Epithelial cell of esophagus (primary cell): ENCODE measurements around the gene PLBD2.

ENCODE experiments used
- DNase-seq: peaks from one replicate; pipeline ENCODE4 v3.0.0; 2010; ENCODE audit warnings: low read depth
- H3K4me3 ChIP-seq: 2 replicates; pipeline ENCODE4 v1.5.1; 2011; ENCODE audit warnings: mild to moderate bottlenecking, low read length, control low read depth
- TF ChIP-seq, protein P1 (sequence below): IDR thresholded peaks from 2 replicates; pipeline ENCODE4 v1.5.1; 2011; ENCODE audit warnings: low read depth, mild to moderate bottlenecking, low read length, control low read depth, inconsistent platforms; ENCODE audit not compliant: insufficient read depth; ENCODE audit errors: missing control alignments

The PLBD2 gene, protein sequence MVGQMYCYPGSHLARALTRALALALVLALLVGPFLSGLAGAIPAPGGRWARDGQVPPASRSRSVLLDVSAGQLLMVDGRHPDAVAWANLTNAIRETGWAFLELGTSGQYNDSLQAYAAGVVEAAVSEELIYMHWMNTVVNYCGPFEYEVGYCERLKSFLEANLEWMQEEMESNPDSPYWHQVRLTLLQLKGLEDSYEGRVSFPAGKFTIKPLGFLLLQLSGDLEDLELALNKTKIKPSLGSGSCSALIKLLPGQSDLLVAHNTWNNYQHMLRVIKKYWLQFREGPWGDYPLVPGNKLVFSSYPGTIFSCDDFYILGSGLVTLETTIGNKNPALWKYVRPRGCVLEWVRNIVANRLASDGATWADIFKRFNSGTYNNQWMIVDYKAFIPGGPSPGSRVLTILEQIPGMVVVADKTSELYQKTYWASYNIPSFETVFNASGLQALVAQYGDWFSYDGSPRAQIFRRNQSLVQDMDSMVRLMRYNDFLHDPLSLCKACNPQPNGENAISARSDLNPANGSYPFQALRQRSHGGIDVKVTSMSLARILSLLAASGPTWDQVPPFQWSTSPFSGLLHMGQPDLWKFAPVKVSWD

DNA sequence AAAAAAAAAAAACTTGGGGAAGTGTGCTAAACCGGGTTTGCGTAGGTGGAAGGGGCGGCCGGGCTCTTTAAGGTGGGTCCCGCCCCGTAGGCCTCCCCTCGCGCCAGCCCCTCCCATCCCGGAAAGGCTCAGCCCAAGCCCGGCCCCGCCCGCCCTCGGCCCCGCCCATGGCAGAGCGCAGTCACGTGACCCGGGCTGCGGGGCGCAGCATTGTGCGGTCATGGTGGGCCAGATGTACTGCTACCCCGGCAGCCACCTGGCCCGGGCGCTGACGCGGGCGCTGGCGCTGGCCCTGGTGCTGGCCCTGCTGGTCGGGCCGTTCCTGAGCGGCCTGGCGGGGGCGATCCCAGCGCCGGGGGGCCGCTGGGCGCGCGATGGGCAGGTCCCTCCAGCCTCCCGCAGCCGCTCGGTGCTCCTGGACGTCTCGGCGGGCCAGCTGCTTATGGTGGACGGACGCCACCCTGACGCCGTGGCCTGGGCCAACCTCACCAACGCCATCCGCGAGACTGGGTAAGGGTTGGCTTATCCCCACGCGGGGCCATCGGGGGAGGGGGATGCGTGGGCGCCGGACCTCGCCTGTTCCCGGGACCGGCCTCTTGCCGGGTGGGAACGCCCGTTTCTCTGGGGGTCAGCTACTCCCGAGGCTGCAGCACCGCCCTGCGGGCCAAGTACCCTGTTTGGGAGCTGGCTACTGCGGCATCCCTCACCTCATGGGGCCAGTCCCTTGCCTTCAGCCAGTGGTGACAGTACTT, at the start of gene PLBD2:
Gene PLBD2 (plus strand): TSS at position 207 of the 752 bp plus-strand sequence. CDS start 14 bp downstream, at position 221.
- peak; percentile 94 for DNase-seq
- H3K4me3 ChIP-seq: peak within 1 kb of the TSS; percentile 75
- TF ChIP-seq, protein P1, sequence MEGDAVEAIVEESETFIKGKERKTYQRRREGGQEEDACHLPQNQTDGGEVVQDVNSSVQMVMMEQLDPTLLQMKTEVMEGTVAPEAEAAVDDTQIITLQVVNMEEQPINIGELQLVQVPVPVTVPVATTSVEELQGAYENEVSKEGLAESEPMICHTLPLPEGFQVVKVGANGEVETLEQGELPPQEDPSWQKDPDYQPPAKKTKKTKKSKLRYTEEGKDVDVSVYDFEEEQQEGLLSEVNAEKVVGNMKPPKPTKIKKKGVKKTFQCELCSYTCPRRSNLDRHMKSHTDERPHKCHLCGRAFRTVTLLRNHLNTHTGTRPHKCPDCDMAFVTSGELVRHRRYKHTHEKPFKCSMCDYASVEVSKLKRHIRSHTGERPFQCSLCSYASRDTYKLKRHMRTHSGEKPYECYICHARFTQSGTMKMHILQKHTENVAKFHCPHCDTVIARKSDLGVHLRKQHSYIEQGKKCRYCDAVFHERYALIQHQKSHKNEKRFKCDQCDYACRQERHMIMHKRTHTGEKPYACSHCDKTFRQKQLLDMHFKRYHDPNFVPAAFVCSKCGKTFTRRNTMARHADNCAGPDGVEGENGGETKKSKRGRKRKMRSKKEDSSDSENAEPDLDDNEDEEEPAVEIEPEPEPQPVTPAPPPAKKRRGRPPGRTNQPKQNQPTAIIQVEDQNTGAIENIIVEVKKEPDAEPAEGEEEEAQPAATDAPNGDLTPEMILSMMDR: no peak

DNA sequence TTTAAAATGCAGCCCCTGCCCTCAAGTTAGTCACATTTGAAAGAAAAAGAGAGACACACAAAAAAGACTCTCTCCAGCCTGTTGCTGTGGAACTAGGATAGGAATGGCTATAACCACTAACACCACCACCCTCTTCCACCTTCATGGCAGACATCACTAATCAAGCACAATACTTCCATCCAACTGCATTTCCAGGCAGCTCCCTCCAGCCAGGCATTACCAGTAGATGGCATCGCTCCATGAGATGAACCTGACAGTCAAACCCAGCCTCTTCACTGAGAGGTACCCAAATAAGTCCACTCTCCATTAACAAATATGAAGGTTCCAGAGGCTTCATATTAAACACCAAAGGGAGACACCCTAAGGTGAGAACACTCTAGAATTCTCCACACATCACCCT, 47.9 kb upstream of the PLBD2 start:
- TF ChIP-seq, protein P1: no peak
- DNase-seq: peak; percentile 32
- no peak overlapping the region for H3K4me3 ChIP-seq

DNA sequence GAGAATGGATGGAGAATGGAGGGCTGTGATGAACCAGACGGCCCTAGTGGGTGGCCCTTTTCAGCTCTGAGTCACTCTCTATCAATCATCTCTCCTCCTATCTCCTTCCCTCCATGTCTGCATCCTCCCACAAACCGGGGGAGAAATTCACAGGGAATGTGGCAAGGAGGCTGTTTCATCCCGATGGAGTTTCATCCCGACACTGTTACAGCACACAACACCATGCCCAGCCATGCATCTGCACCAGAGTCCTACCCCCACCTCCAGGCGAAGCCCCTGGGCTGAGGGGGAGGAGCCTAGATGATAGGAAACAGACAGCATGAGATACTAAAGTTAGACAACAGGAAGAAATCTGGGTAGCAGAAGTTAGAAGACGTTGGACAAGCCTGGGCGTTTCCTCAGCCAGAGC, 44.3 kb upstream of the PLBD2 start:
- no peak overlapping the region for H3K4me3 ChIP-seq
- DNase-seq: no peak

DNA sequence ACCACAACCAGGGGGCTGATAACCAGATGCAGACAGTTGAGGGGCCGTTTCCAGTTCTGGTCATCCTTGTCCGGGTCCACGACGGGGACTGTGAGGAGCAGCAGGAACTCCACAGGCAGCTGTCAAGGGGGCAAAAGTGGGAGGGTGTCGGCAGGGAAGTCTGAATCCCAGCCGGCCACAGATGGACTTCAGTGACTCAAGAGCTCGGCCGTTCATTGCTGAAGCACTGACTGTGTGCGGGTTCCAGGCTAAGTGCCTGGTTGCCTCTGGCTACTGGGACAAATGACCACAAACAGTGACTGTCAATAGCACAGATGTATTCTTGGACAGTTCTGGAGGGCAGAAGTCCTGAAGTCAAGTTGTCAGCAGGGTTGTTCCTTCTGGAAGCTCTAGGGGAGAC, 43.0 kb upstream of the PLBD2 start:
- H3K4me3 ChIP-seq: no peak overlapping the region
- TF ChIP-seq, protein P1: no peak
- DNase-seq: no peak

More for the DNA sequence above, 44.3 kb upstream of the PLBD2 start:
- TF ChIP-seq, protein P1: no peak

DNA sequence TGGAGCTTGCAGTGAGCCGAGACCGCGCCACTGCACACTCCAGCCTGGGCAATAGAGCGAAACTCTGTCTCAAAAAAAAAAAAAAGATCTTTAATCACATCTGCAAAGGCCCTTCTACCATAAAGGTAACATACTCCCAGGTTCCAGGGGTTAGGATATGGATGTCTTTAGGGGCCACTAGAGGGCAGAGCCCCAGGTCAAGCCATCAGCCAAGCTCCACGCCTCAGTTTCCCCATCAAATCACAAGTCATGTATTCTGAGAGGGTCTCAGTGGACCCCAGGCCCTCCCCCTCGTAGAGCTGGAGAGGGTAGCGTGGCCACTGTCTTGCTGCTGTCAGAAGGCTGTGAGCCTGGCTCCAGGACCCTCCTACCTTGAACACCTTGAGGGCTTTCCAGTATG, 42.2 kb upstream of the PLBD2 start:
- no peak for DNase-seq
- TF ChIP-seq, protein P1: no peak
- no peak overlapping the region for H3K4me3 ChIP-seq

DNA sequence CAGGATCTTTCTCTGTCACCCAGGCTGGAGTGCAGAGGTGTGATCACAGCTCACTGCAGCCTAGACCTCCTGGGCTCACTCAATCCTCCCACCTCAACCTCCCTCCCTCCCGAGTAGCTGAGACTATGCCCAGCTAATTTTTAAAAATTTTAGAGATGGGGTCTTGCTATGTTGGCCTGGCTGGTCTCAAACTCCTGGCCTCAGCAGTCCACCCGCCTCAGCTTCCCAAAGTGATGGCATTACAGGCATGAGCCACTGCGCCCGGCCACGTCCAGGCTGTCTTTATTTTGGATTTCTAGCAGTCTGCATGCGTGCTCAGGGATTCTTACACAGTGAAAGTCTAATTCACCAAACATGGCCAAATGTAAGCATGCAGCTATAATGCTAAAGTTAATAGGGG, 41.3 kb upstream of the PLBD2 start:
- TF ChIP-seq, protein P1: no peak
- H3K4me3 ChIP-seq: no peak overlapping the region
- DNase-seq: no peak
